ENCODE results near the gene BAG1. TPM values are rescaled to one million over a fixed set of nuclear protein-coding genes. Genes with fewer than 3 reads are reported as not detected.

BAG1 gene
- total and polyA plus RNA-seq, 2 donors (not counting 1 experiment from before 2014, with no cell fraction given), result 19.7 to 60.2 TPM

DNA sequence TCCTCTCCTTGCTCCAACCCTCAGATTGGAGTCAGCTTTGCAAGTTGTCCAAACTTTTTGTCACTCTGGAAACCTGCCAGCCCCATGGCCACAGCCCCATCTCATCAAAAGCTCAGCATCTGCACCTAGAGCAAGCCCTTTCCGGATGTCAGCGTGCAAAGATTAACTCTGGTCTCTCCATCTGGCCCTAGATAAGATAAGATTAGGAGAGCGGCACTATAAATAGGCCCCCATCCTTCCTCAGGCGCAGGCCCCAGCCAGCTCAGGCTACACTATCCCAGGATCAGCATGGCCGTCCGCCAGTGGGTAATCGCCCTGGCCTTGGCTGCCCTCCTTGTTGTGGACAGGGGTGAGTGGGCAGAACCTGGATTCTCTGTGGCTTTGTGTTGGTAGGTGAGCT lies 24.6 kb downstream of the BAG1 start, which contains the start of gene SPINK4:
TSS of gene SPINK4 (plus strand) at position 247 of the 400 bp plus-strand sequence. CDS start at position 289, 42 bp downstream.
- Histone ChIP-seq H3K9me3 (ENCODE audit: control extremely low read depth in 1 of 3, control insufficient read depth in 2 of 3, insufficient read depth in 1 of 3, low read length in 2 of 3) (no peaks in the 10 kb centered on the region), H3K4me2 (replicated peaks; ENCODE audit: low read depth, low read length, poor library complexity, severe bottlenecking) (no peak within 1 kb of the TSS), H3K4me1 (ENCODE audit: control insufficient read depth in 2 of 2, insufficient read depth in 2 of 2, low read length in 2 of 2) (no peaks in the 10 kb centered on the region), H2AFZ (ENCODE audit: insufficient read depth, low read depth, low read length, poor library complexity, severe bottlenecking) (no peak within 1 kb of the TSS), H3K36me3 (replicated peaks in 1 of 2; ENCODE audit: control extremely low read depth in 1 of 2, control insufficient read depth in 1 of 2, extremely low read depth in 1 of 2, insufficient read depth in 2 of 2, low read length in 1 of 2) (no peaks in the 10 kb centered on the region), H3K27me3 (replicated peaks in 1 of 4; ENCODE audit: control extremely low read depth in 1 of 4, control insufficient read depth in 3 of 4, insufficient read depth in 4 of 4, low read length in 3 of 4) (peaks cover 0 to 5% (median 0%) of the 10 kb centered on the region in 4 experiments), H3K9ac (ENCODE audit: low read length) (no peak within 1 kb of the TSS), H3K79me2 (ENCODE audit: control insufficient read depth, insufficient read depth, low read length) (no peaks in the 10 kb centered on the region), H3K4me3 (ENCODE audit: control extremely low read depth in 1 of 5, extremely low read depth in 1 of 5, insufficient read depth in 1 of 5, low read depth in 2 of 5, low read length in 4 of 5) (no peak within 1 kb of the TSS), H3K27ac (ENCODE audit: low read length in 2 of 2) (no peak within 1 kb of the TSS), H4K20me1 (ENCODE audit: control insufficient read depth, insufficient read depth, low read length, poor library complexity, severe bottlenecking) (no peaks in the 10 kb centered on the region)
- no peak for ATAC-seq (ENCODE audit: low read depth)
- ChIA-PET CTCF (interaction anchor here (1.2 to 1.5 kb wide), 3 partner anchors 14 to 157 kb away, joined by 3 to 4 read pairs (median 3); no protein-coding TSS in a partner anchor), POLR2A (no interaction called here)
- 45% methylated on average over 4 of the region's 7 CpGs for WGBS (ENCODE audit: insufficient coverage)
- Mint-ChIP-seq H3K9me3 (ENCODE audit: insufficient read depth) (no peaks in the 10 kb centered on the region), H3K27ac (no peak within 1 kb of the TSS), H3K4me1 (no peaks in the 10 kb centered on the region), H3K4me3 (no peak within 1 kb of the TSS), H3K27me3 (peaks cover 9% of the 10 kb centered on the region)
- DNase-seq, result no peak
- intact Hi-C loops (cut with micrococcal nuclease), result no loop called here
- TF ChIP-seq, protein P1, sequence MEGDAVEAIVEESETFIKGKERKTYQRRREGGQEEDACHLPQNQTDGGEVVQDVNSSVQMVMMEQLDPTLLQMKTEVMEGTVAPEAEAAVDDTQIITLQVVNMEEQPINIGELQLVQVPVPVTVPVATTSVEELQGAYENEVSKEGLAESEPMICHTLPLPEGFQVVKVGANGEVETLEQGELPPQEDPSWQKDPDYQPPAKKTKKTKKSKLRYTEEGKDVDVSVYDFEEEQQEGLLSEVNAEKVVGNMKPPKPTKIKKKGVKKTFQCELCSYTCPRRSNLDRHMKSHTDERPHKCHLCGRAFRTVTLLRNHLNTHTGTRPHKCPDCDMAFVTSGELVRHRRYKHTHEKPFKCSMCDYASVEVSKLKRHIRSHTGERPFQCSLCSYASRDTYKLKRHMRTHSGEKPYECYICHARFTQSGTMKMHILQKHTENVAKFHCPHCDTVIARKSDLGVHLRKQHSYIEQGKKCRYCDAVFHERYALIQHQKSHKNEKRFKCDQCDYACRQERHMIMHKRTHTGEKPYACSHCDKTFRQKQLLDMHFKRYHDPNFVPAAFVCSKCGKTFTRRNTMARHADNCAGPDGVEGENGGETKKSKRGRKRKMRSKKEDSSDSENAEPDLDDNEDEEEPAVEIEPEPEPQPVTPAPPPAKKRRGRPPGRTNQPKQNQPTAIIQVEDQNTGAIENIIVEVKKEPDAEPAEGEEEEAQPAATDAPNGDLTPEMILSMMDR (IDR thresholded peaks at IDR 0.05), result no peak

DNA sequence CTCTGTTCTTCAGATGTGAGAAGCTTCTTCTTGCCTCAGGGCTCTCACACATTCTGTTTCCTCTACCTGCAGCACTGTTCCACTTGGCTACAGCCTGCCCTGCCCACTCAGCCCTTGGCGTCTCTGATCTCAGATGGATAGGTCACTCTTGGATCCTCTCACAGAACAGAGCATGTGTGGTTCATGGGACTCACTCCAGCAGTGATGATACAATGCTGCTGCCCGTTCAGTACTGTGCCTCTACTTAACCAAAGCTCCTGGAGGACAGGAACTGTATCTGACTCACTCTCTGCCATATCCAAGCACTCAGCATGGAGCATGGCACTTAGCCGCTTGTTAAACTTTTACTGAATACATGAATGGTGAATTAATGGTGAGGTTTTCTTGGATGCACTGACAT lies 27.9 kb downstream of the BAG1 start:
- CTCF ChIA-PET, result interaction anchor here (1.7 kb wide), 1 partner anchor 10 kb away, joined by 7 read pairs; no protein-coding TSS in a partner anchor

More for the DNA sequence above, 27.9 kb downstream of the BAG1 start:
- Histone ChIP-seq H3K79me2 (ENCODE audit: control insufficient read depth, insufficient read depth, low read length) (no peaks in the 10 kb centered on the region), H3K4me3 (ENCODE audit: control extremely low read depth in 1 of 5, extremely low read depth in 1 of 5, insufficient read depth in 1 of 5, low read depth in 2 of 5, low read length in 4 of 5) (no peak overlapping the region), H4K20me1 (ENCODE audit: control insufficient read depth, insufficient read depth, low read length, poor library complexity, severe bottlenecking) (no peaks in the 10 kb centered on the region), H3K27me3 (replicated peaks in 1 of 4; ENCODE audit: control extremely low read depth in 1 of 4, control insufficient read depth in 3 of 4, insufficient read depth in 4 of 4, low read length in 3 of 4) (peaks cover 0 to 8% (median 0%) of the 10 kb centered on the region in 4 experiments), H3K9ac (ENCODE audit: low read length) (no peak overlapping the region), H3K9me3 (ENCODE audit: control extremely low read depth in 1 of 3, control insufficient read depth in 2 of 3, insufficient read depth in 1 of 3, low read length in 2 of 3) (no peaks in the 10 kb centered on the region), H2AFZ (ENCODE audit: insufficient read depth, low read depth, low read length, poor library complexity, severe bottlenecking) (no peak overlapping the region), H3K36me3 (replicated peaks in 1 of 2; ENCODE audit: control extremely low read depth in 1 of 2, control insufficient read depth in 1 of 2, extremely low read depth in 1 of 2, insufficient read depth in 2 of 2, low read length in 1 of 2) (no peaks in the 10 kb centered on the region), H3K27ac (ENCODE audit: low read length in 2 of 2) (no peak overlapping the region), H3K4me2 (replicated peaks; ENCODE audit: low read depth, low read length, poor library complexity, severe bottlenecking) (no peak overlapping the region), H3K4me1 (ENCODE audit: control insufficient read depth in 2 of 2, insufficient read depth in 2 of 2, low read length in 2 of 2) (no peaks in the 10 kb centered on the region)
- ATAC-seq (ENCODE audit: low read depth) (no peak), DNase-seq (no peak)
- peaks cover 13% of the 10 kb centered on the region for H3K27me3 Mint-ChIP-seq
- no peaks in the 10 kb centered on the region for H3K9me3 Mint-ChIP-seq (ENCODE audit: insufficient read depth)
- no peaks in the 10 kb centered on the region for H3K4me1 Mint-ChIP-seq
- no peak overlapping the region for H3K4me3 Mint-ChIP-seq
- no peak overlapping the region for H3K27ac Mint-ChIP-seq
- POLR2A ChIA-PET, result no interaction called here
- no peak for TF ChIP-seq EZH2 (IDR thresholded peaks at IDR 0.05; ENCODE audit: borderline replicate concordance, insufficient read depth, low read depth, low read length, poor library complexity, severe bottlenecking)
- TF ChIP-seq, protein P1 (IDR thresholded peaks at IDR 0.05), result no peak
- WGBS (ENCODE audit: insufficient coverage), result 86% methylated on average over 2 of the region's 3 CpGs
- intact Hi-C loops (cut with micrococcal nuclease), result no loop called here

Measured in B cell (primary cell).